HG03025 (cell line): Measurements from ENCODE around the gene SAT1.

Source experiments
- ATAC-seq: cut with Tn5 transposase; IDR thresholded peaks from one replicate; pipeline ENCODE4 v1.9.1; 2021; ENCODE audit warnings: mild to moderate bottlenecking, moderate library complexity; ENCODE audit not compliant: unreplicated experiment, low FRiP score

Gene SAT1

DNA sequence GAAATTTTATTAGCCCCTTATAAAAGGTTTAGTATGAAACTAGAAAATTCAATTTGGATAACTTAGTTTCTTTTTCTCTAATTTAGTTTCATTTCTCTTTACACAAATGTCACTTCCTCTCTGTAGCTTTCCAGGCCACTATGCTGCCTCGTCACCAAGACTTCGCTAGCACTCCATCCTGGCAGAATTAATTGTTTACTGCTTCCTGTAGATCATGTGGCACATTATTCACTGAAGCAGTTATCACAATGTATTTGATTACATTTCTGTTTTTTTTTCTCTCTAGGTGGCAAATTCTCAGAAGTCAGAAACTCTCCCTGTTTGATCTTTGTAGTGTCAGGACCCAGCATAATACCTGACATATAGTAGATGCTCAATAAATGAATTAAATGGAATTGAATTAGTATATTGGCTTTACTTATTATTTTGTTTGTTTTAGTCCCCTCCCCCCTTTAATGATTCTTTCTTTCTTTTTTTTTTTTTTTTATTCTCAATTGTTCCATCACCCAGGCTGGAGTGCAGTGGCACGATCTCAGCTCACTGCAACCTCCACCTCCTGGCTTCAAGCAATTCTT, 9.3 kb upstream of the SAT1 start:
- ATAC-seq = no peak

DNA sequence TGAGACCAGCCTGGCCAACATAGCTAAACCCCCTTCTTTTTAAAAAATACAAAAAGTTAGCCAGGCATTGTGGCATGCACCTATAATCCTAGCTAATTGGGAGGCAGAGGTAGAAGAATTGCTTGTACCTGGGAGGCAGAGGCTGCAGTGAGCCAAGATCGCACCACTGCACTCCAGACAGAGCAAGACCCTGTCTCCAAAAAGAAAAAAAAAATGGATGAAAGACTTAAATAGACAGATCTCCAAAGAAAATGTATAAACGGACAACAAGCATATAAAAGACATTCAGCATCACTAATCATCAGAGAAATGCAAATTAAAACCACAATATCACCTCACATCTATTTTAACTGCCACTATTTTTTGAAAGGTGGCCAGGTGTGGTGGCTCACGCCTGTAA, 6.6 kb upstream of the SAT1 start:
- no peak for ATAC-seq

DNA sequence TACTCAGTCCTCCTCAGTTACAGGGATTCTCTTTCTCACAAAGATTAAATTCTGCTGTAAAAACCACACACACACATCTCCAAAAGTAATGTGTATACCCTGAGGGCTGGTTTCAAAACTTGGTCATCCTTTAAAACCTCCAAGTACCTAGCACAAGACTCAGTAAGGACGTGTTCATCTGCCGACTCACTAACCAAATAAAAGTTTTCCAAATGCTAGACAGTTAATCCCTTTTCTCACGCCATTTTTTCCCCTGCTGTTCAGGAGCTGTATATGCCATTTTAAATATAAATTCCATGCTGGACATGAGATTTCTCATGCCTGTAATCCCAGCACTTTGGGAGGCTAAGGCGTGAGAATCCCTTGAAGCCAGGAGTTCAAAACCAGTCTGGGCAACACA, 3.9 kb upstream of the SAT1 start:
- ATAC-seq = no peak

DNA sequence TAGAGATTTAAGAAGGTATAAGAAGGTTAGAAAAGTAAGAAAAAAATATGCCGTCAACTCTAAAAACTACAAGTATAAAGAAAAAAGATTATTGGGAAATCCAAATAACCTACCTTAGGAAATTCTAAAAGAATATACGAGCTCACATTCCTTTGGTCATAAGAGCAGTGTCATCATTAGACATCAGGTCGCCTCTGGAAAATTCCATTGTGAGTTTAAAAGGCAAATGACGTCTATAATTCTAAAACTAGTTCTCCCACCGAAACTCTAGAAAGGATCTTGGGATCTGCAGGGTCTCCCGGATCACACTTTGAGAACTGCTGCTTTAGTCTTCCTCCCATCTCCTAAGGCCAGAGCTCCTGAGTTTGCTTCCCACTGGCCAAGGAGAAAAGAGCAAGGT, 518 bp upstream of the SAT1 start:
- no peak for ATAC-seq

DNA sequence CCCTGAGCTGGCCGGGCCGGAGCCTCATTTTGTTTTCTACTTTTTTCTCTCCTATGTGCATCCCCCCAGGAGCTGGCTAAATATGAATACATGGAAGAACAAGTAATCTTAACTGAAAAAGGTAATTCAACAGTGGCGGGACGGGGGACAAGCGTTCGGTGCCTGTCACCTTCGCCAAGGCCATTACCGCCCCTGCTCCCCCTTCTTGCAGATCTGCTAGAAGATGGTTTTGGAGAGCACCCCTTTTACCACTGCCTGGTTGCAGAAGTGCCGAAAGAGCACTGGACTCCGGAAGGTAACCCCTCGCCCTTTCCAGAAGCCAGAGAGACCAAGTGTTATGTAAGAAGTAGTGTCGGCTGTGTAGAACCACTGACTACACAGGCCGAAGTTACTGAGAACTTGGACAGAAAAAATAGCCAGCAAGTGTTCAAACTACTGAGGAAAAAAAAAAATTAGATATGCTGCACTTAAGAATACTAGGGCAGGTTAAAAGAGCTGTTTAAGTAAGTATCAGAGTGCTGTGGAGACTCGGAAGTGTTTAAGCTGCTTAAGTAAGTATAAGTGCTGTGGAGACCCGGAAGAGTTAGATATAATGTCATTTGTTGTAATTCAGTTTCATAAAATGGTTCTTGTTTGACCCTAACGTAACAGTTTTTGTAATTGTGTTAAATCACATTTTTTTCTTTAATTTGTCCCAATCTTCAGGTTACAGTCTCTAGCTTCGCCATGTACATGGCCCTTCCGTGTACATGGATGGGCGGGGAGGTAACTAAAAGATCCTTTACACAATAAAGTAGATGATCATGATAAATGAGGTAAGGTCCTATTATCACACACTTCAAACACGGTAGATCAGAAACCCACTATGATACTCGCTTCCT, 856 bp downstream of the SAT1 start:
- peak; percentile 4 for ATAC-seq

DNA sequence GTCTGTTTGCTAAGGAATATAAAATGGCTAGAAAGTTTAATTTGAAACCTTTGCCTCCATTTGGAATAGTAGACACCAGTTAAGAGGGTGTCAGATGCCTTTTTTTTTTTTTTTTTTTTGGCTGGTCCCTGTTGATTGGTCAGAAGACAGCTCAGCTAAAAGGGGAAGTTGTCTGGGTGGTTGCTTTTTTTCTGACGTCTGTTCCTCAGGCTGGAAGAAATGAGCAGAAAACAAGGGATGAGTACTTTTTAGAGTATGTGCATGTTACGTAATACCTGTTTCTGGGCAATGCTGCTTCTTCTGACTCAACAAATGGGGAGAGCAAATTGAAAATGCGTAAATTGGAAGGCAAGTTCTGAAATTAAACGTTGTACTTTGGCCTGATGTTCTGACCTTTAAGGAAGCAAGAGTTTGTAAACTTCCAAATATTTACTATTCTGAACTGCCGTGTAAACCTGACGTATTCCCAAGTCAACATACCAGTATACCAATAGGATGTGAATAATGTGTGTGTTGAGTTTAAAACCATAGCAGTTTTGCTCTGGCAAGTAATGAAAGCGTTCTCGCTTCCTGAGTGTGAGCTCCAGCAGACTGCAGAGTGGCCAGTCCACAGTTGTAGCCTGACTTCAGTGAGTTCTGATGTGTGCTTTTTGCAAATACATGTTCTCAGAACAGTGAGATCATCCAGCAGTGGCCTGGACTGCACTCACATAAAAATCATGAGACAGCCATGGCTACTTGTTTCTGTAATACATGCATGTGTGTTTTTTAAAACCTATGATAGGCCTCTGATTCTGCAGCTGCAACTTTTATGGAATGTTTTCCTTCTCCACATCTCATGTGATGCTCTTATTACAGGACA, 1.7 kb downstream of the SAT1 start:
- ATAC-seq = no peak

DNA sequence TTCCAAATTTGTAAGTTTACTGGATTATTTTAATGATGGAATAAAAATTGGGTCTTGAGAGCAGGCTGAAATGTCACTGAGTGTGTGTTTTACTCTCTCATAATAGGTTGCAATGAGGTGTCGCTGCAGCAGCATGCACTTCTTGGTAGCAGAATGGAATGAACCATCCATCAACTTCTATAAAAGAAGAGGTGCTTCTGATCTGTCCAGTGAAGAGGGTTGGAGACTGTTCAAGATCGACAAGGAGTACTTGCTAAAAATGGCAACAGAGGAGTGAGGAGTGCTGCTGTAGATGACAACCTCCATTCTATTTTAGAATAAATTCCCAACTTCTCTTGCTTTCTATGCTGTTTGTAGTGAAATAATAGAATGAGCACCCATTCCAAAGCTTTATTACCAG, 2.6 kb downstream of the SAT1 start:
- no peak for ATAC-seq

DNA sequence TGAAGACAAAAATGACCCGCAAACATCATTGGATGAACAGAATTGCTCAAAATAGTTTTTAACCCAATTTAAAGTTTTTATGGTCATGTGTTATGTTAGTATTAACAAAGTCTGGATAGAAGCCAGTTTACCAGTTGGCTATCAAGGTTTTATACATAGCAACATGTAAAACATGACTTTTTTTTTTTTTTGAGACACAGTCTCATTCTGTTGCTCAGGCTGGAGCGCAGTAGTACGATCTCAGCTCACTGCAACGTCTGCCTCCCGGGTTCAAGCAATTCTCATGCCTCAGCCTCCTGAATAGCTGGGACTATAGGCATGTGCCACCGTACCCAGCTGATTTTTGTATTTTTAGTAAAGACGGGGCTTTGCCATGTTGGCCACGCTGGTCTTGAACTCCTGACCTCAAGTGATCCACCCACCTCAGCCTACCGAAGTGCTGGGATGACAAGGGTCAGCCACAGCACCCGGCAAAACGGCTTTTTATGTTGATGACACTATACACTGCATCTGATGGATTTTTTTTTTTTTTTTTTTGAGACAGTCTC, 3.4 kb downstream of the SAT1 start:
- ATAC-seq = no peak

DNA sequence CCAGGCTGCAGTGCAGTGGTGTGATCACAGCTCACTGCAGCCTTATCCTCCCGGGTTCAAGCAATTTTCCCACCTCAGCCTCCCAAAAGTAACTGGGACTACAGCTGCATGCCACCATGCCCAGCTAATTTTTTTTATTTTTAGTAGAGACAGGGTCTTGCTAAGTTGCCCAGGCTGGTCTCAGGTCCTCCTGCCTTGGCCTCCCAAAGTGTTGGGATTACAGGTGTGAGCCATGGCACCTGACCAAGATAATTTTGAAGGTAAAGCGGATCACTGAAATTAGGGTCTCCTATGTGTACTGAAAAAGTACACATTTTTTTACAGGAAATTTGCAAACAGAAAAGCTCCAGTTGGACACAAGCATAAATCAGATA, 4.8 kb downstream of the SAT1 start:
- no peak for ATAC-seq

DNA sequence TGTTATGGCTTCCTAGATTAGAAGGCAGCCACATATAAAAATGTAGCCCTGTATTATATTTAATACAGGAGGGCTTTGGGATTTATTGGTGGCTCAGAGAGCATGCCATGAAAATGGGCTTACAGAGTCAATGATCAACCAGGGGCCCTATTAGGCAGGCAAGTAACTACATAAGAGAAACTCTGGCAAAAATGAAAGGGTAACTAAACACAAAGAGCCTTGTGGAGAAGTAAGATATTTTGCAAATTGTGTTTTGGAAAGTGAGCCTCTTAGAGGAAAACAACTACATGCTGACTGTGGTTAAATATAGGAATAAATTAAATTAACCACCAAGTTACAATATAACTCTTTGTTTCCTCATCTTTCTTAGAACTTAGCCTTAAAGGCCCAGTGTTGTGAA, 5.5 kb downstream of the SAT1 start:
- ATAC-seq = no peak

DNA sequence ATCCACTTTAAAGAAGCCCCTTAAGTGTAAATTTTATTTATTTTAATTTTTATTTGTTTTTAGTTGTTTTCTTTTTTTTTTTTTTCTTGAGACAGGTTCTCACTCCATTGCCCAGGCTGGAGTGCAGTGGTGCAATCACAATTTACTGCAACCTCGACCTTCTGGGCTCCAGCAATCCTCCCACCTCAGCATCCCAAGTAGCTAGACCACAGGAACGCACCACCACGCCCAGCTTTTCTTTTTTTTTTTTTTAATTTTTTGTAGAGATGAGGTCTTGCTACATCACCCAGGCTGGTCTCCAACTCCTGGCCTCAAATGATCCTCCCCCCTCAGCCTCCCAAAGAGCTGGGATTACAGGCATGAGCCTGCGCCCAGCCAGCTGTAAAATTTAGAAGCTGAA, 6.0 kb downstream of the SAT1 start:
- ATAC-seq = no peak

DNA sequence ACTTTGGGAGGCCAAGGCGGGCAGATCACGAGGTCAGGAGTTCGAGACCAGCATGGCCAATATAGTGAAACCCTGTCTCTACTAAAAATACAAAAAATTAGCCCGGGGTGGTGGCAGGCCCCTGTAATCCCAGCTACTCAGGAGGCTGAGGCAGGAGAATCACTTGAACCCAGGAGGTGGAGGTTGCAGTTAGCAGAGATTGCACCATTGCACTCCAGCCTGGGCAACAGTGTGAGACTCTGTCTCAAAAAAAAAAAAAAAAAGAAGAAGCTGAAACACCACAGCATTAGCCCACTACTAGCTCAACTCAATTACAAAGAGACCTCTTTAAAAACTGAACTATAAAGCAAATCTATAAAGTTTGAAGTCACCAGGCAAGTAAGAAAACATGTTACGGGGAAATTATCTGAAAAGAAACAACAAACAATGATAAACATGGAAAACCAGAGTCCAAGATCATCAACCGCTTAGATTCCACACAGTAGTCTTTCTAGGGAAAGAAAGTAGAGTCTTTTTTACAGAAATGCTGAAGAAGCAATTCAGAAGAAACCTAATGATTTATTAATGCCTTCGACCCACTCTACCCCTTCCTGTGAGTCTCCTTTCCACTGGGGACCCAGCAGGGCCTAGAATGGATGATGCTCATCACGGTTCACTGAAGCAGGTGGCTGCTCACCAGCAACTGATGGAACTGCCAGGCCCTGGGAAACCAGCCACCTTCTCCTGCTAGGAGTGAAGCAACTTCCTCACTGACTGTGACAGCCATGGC, 6.6 kb downstream of the SAT1 start:
- no peak for ATAC-seq

DNA sequence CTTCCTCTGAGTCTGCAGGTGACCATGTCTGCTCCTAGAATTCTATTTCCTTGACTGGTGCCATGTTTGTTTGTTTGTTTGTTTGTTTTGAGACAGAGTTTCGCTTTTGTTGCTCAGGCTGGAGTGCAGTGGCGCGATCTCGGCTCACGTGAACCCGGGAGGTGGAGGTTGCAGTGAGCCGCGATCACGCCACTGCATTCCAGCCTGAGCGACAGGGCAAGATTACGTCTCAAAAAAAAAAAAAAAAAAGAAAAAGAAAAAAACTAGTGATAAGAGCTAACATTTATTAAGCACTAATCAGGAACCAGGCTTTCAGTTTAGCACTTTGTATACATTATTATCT, 7.2 kb downstream of the SAT1 start:
- no peak for ATAC-seq

DNA sequence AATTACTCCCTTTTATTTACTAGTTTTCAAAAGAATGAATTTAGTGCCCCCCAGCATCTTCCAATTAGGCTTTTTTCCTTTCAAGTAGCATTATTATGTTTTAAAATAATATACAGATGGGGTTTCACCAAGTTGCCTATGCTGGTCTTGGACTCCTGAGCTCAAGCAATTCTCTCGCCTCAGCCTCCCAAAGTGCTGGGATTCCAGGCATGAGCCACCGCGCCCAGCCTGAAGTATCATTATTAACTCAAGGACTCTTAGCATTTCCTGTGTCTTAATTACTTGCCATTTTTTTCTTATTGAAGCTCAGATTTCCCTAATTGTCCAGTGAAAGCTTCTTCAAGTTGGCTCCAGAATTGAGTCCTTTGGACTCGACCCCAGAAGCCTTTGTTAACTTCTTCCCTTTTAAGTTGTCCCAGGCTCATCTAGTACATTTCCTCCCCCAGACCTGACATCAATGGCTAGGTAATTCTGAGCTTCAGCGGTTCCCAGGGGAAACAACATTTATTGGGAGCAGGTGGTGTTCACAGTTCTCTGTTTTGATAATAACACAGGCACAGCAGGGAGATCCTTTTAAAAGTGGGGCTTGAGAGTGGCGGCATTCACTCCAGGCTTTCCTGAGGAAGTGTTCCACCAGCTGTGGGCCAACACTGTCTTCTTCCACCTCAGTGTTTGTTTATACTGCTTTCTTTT, 10.0 kb downstream of the SAT1 start:
- ATAC-seq = no peak

DNA sequence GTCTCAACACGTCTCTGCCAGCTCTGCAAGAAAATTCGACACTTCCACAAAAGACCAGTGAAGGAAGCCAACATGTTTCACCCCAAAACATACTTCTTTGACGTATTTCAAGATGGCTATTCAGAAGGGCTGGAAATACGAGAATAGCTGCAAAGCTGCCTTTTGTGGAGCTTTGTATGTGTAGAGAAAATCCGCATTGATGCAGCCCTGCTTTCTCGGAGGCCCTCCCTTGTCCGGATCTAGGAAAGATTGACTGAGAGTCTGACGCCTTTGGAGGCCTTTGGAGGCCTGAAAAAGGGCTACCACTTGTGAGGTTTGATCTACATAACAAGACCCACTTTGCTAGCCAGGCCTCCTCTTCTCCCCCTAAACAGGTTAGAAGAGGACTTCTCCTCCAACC, 12.2 kb downstream of the SAT1 start:
- no peak for ATAC-seq

DNA sequence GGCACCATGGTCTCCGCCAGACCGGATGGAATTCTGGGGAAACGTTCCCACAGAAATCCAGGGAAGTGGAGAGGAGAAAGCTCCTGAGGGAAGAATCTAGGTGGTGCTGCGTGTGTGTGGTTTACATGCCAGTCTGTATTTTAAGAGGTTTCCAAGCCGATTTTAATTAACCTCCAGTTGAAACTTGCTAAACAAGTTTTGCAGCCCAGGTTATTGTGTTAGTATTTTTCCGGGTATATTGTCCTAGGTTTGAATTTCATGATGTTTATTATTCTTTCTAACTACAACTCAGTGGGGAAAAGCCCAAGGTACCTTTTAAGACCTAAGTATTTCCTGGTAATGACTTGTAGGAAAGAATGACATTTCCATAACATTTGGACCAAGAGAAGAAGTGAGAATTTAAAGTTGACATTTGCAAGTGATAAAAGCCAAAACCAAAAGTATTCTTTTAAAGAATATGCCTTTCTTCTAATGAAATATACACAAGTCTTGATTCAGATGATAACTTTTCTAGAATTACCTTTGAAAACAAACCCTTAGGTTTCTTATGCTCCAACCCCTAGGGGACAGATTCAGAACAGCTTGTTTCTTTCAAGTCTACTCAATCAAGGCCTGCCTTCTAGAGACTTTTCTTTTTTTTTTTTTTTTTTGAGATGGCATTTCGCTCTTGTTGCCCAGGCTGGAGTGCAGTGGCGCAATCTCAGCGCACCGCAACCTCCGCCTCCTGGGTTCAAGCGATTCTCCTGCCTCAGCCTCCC, 14.6 kb downstream of the SAT1 start:
- ATAC-seq = no peak

DNA sequence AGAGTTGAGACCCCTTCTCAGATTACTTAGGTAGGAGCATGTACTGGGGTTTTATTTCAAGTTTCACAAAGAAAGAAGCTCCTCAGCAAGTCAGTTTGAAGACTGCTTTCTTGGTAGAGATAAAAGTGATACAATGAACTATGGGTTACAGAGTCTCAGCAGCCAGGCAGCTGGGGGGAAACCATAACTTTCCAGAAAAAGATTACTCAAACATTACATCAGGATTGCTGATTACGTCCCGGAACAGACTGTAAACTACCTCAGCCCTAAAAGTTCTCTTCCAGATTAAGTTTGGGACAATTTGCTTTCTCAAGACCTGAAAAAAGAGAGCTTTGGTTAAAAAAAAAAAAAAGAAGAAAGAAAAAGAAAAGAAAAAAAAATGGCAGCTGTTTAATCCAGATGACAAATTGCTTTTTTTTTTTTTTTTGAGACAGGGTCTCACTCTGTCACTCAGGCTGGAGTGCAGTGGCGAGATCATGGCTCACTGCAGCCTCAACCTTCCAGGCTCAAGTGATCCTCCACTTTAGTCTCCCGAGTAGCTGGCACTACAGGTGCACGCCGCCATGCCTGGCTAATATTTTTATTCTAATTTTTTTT, 16.6 kb downstream of the SAT1 start:
- ATAC-seq = no peak

DNA sequence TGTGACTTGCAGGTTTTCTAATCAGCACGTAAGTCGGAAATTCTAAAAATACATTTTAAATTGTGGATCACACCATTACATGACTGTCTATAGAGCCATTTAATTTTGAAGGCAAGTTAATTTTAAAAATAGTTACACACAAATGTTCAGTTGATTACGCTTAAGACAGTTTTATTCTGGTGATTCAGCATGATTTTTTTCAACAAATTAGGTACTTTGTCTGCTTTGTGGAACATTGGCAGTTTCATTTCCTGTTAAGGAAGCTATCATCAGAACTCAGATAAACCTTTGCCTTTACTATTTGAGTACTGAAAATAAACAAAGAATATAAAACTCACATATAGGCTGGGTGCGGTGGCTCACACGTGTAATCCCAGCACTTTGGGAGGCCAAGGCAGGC, 19.5 kb downstream of the SAT1 start:
- no peak for ATAC-seq

DNA sequence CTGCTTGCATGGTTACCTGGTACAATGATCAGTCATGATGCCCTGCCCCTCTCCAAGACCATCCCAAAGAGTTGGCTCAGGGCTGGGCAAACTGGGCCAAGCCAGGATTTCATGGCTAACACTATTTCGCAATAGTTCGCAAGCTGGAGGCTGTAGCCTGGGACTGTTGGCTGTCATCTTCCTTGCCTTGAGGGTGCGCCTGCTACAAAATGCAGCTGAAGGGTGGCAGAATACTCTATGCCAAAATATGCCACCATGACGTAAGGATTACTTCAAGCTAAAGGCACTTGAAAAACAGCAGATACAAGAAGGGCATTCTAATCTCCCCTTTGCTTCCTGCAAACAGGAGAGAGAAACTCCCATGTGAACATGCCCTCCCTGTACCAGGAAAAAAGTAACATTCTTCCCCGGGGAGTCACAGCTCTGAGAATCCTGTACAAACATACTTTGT, 21.0 kb downstream of the SAT1 start:
- ATAC-seq = no peak
